Measurements from ENCODE around the gene MTCL1.

MTCL1 gene

GRCh38 chr18:8795586-8796325, 90.4 kb downstream of the MTCL1 start:
- DNase-seq: no peak

- DNase-seq: no peak
Measured at GRCh38 chr18:8797206-8797605, 91.8 kb downstream of the MTCL1 start.

- no peak for DNase-seq
Measured at GRCh38 chr18:8799001-8799400, 93.6 kb downstream of the MTCL1 start.

- DNase-seq: no peak
Measured at GRCh38 chr18:8799596-8800441, 94.5 kb downstream of the MTCL1 start.

- no peak for DNase-seq
Measured at GRCh38 chr18:8800445-8800844, 95.1 kb downstream of the MTCL1 start.

GRCh38 chr18:8800876-8801262, 95.5 kb downstream of the MTCL1 start:
- DNase-seq: no peak

- no peak for DNase-seq
Measured at GRCh38 chr18:8801263-8801901, 96.0 kb downstream of the MTCL1 start.

- no peak for DNase-seq
Measured at GRCh38 chr18:8802017-8802672, 96.8 kb downstream of the MTCL1 start.

- DNase-seq: no peak
Measured at GRCh38 chr18:8803063-8803795, 97.9 kb downstream of the MTCL1 start.

GRCh38 chr18:8803957-8804356, 98.6 kb downstream of the MTCL1 start:
- no peak for DNase-seq

- no peak for DNase-seq
Measured at GRCh38 chr18:8805552-8805951, 100.2 kb downstream of the MTCL1 start.

GRCh38 chr18:8806100-8806797, 100.9 kb downstream of the MTCL1 start:
- no peak for DNase-seq

GRCh38 chr18:8806798-8807487, 101.6 kb downstream of the MTCL1 start:
- no peak for DNase-seq

- DNase-seq: no peak
Measured at GRCh38 chr18:8807488-8807805, 102.1 kb downstream of the MTCL1 start.

GRCh38 chr18:8808001-8808400, 102.6 kb downstream of the MTCL1 start:
- DNase-seq: no peak

- DNase-seq: no peak
Measured at GRCh38 chr18:8809514-8809913, 104.2 kb downstream of the MTCL1 start.

- DNase-seq: no peak
Measured at GRCh38 chr18:8810157-8810556, 104.8 kb downstream of the MTCL1 start.

GRCh38 chr18:8811115-8811514, 105.8 kb downstream of the MTCL1 start:
- no peak for DNase-seq

- DNase-seq: no peak
Measured at GRCh38 chr18:8812631-8813030, 107.3 kb downstream of the MTCL1 start.

- no peak for DNase-seq
Measured at GRCh38 chr18:8813611-8814010, 108.3 kb downstream of the MTCL1 start.

GRCh38 chr18:8814206-8814605, 108.8 kb downstream of the MTCL1 start:
- DNase-seq: no peak

All from NCI-H1092 treated with DMSO at 0.1 percent for 48 hours (cell line).